ENCODE measurements around the gene LTC4S. TPM values are rescaled to one million over a fixed set of nuclear protein-coding genes. Genes with fewer than 3 reads are reported as not detected.
A peak's percentile ranks its signal among the peaks of the same experiment; 100 is the strongest.

Gene LTC4S
- total RNA-seq, 2 donors from 2014 or later: 5.3 to 5.4 TPM

GRCh38 chr5:179794171-179794570 is 385 bp downstream of the LTC4S start:
- TF ChIP-seq, protein P1, sequence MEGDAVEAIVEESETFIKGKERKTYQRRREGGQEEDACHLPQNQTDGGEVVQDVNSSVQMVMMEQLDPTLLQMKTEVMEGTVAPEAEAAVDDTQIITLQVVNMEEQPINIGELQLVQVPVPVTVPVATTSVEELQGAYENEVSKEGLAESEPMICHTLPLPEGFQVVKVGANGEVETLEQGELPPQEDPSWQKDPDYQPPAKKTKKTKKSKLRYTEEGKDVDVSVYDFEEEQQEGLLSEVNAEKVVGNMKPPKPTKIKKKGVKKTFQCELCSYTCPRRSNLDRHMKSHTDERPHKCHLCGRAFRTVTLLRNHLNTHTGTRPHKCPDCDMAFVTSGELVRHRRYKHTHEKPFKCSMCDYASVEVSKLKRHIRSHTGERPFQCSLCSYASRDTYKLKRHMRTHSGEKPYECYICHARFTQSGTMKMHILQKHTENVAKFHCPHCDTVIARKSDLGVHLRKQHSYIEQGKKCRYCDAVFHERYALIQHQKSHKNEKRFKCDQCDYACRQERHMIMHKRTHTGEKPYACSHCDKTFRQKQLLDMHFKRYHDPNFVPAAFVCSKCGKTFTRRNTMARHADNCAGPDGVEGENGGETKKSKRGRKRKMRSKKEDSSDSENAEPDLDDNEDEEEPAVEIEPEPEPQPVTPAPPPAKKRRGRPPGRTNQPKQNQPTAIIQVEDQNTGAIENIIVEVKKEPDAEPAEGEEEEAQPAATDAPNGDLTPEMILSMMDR (IDR thresholded peaks at IDR 0.05): no peak
- H3K9me3 ChIP-seq: no peaks in the 10 kb centered on the region
- H3K36me3 ChIP-seq: peaks cover 12% of the 10 kb centered on the region
- peaks cover 4% of the 10 kb centered on the region for H3K4me1 ChIP-seq
- no peak for DNase-seq
- H3K27ac ChIP-seq: no peak overlapping the region
- intact Hi-C loops (cut with DNase I): no loop called here
- peak overlapping the region; percentile 44 to 52 for H3K9ac ChIP-seq (ENCODE audit: low read depth in 2 of 2, low read length in 2 of 2)
- no peak overlapping the region for H3K4me3 ChIP-seq
- no peaks in the 10 kb centered on the region for H3K27me3 ChIP-seq

GRCh38 chr5:179794575-179794974 is 789 bp downstream of the LTC4S start:
- H3K27ac ChIP-seq: no peak overlapping the region
- H3K4me1 ChIP-seq: peaks cover 4% of the 10 kb centered on the region
- H3K9me3 ChIP-seq: no peaks in the 10 kb centered on the region
- H3K4me3 ChIP-seq: no peak overlapping the region
- no peaks in the 10 kb centered on the region for H3K27me3 ChIP-seq
- DNase-seq: no peak
- peaks cover 15% of the 10 kb centered on the region for H3K36me3 ChIP-seq
- TF ChIP-seq, protein P1 (IDR thresholded peaks at IDR 0.05): no peak
- H3K9ac ChIP-seq (ENCODE audit: low read depth in 2 of 2, low read length in 2 of 2): peak overlapping the region in 1 of 2 donors; percentile 52
- intact Hi-C loops (cut with DNase I): no loop called here

DNA sequence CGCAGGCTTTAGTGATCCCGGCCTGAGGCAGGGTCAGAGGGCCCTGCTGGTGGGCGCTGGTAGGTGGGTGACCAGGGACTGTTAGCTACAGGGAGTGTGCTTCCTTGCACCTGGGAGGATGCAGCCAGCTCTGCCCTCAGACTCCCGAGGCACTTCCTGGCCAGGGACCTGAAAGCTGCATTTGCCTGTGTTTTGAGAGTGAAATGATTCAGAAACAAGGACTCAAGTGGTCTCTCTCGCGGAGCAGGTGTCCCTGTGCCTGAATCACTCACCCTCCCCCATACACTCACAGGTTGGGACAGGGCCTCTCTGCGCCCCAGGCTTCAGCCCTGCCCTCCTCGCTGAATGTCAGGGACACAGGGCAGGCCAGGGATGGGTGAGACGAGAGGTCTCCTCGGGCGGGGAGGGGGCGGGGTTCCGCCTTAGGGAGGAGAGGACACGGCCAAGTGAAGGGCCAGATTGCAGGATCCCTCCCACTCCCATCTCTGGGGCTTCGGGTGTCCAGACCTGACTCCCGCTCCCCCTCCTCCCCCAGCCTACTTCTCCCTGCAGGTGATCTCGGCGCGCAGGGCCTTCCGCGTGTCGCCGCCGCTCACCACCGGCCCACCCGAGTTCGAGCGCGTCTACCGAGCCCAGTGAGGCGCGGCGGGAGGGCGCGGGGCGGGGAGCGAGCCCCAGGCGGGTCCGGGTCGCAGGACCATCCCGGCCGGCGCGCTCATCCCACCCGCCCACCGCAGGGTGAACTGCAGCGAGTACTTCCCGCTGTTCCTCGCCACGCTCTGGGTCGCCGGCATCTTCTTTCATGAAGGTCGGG is 1.5 kb downstream of the LTC4S start:
- peak overlapping the region; percentile 72 to 83 for H3K9ac ChIP-seq (ENCODE audit: low read depth in 2 of 2, low read length in 2 of 2)
- H3K27me3 ChIP-seq: no peaks in the 10 kb centered on the region
- H3K4me3 ChIP-seq: peak overlapping the region; percentile 58
- H3K27ac ChIP-seq: peak overlapping the region; percentile 94
- peak; percentile 73 for DNase-seq
- intact Hi-C loops (cut with DNase I): loop anchor here (5.0 kb wide), 2 partner anchors 33 to 62 kb away; partner anchors contain the start of gene MRNIP
- peaks cover 17% of the 10 kb centered on the region for H3K36me3 ChIP-seq
- no peaks in the 10 kb centered on the region for H3K9me3 ChIP-seq
- TF ChIP-seq, protein P1 (IDR thresholded peaks at IDR 0.05): no peak
- H3K4me1 ChIP-seq: peaks cover 4% of the 10 kb centered on the region

GRCh38 chr5:179795863-179796833 is 2.4 kb downstream of the LTC4S start:
- intact Hi-C loops (cut with DNase I): loop anchor here (5.0 kb wide), 2 partner anchors 34 to 61 kb away; partner anchors contain the start of gene MRNIP

More at GRCh38 chr5:179795863-179796833, 2.4 kb downstream of the LTC4S start:
- no peaks in the 10 kb centered on the region for H3K27me3 ChIP-seq
- H3K27ac ChIP-seq: peak overlapping the region; percentile 94
- no peaks in the 10 kb centered on the region for H3K9me3 ChIP-seq
- TF ChIP-seq, protein P1 (IDR thresholded peaks at IDR 0.05): peak; percentile 75
- DNase-seq: peak; percentile 86
- H3K4me3 ChIP-seq: peak overlapping the region; percentile 58
- peaks cover 22% of the 10 kb centered on the region for H3K36me3 ChIP-seq
- peak overlapping the region; percentile 72 to 83 for H3K9ac ChIP-seq (ENCODE audit: low read depth in 2 of 2, low read length in 2 of 2)
- H3K4me1 ChIP-seq: peaks cover 4% of the 10 kb centered on the region

Measured in colonic mucosa (tissue), 4 donors.